PC-9 (cell line): ENCODE measurements around the gene SUGCT. TPM values are rescaled to one million over a fixed set of nuclear protein-coding genes. Genes with fewer than 3 reads are reported as not detected.
A peak's percentile ranks its signal among the peaks of the same experiment; 100 is the strongest.
"Not testable (repeated sequence)": the region's sequence is repeated elsewhere in the genome, so short reads cannot be mapped to it uniquely, and the experiment has no call there.

Experiments
- BruUV-seq: library from RNA; stranded (reverse); fragments of 400-500 nt; replicated peaks from 2 replicates; lab custom pipeline; 2021; lab: Mats Ljungman, UMichigan
- CTCF ChIA-PET: fragments of 300-600 bp; sonication (Branson Sonifier 250); formaldehyde crosslinking; loops from one replicate; lab custom pipeline; 2022; ENCODE audit warnings: antibody characterized with exemption; lab: Charles Lee
- POLR2A ChIA-PET: fragments of 300-600 bp; sonication (Branson Sonifier 250); formaldehyde crosslinking; loops from one replicate; lab custom pipeline; 2022; ENCODE audit warnings: antibody characterized with exemption; ENCODE audit not compliant: unreplicated experiment; lab: Charles Lee
- DNase-seq, 2 experiments: peaks; one replicate each; pipeline versions ENCODE4 v3.0.0 to v3.0.0-alpha.2; 2015 to 2022; ENCODE audit warnings: mixed read lengths in 1 of 2
- H2AFZ ChIP-seq: fragments of 200-600 bp; sonication (generic); 2 replicates; pipeline ENCODE4 v1.8.1; 2017; ENCODE audit warnings: antibody characterized with exemption
- H3F3A ChIP-seq: fragments of 200-600 bp; sonication (generic); 2 replicates; pipeline ENCODE4 v1.8.1; 2017; ENCODE audit warnings: antibody characterized with exemption, mild to moderate bottlenecking, low read depth; ENCODE audit not compliant: insufficient read depth
- H3K27ac ChIP-seq: fragments of 200-600 bp; sonication (generic); 2 replicates; pipeline ENCODE4 v1.6.1; 2016; ENCODE audit warnings: mixed run types
- H3K27me3 ChIP-seq: fragments of 200-600 bp; sonication (generic); 2 replicates; pipeline ENCODE4 v1.6.1; 2016; ENCODE audit warnings: low read depth, mixed run types; ENCODE audit not compliant: insufficient read depth
- H3K36me3 ChIP-seq: fragments of 200-600 bp; sonication (generic); 2 replicates; pipeline ENCODE4 v1.6.1; 2016; ENCODE audit warnings: low read depth, mixed run types
- H3K4me1 ChIP-seq: fragments of 200-600 bp; sonication (generic); replicated peaks from 2 replicates; pipeline ENCODE4 v1.6.1; 2016; ENCODE audit warnings: mixed run types; ENCODE audit not compliant: insufficient read depth
- H3K4me2 ChIP-seq: fragments of 200-600 bp; sonication (generic); 2 replicates; pipeline ENCODE4 v1.6.1; 2017; ENCODE audit warnings: mixed run types
- H3K4me3 ChIP-seq: fragments of 200-600 bp; sonication (generic); 2 replicates; pipeline ENCODE4 v1.6.1; 2016; ENCODE audit warnings: mixed run types
- H3K79me2 ChIP-seq: fragments of 200-600 bp; sonication (generic); 2 replicates; pipeline ENCODE4 v1.6.1; 2017; ENCODE audit warnings: low read depth, mixed run types
- H3K9me2 ChIP-seq: fragments of 200-600 bp; sonication (generic); 2 replicates; pipeline ENCODE4 v1.8.1; 2017; ENCODE audit warnings: mild to moderate bottlenecking; ENCODE audit not compliant: insufficient read depth
- H3K9me3 ChIP-seq: fragments of 200-600 bp; sonication (generic); 2 replicates; pipeline ENCODE4 v1.8.1; 2016; ENCODE audit warnings: low read depth; ENCODE audit not compliant: insufficient read depth
- H4K20me1 ChIP-seq: fragments of 200-600 bp; sonication (generic); 2 replicates; pipeline ENCODE4 v1.8.1; 2017; ENCODE audit not compliant: insufficient read depth
- CTCF ChIP-seq: fragments of 200-600 bp; sonication (generic); conservative IDR thresholded peaks from 2 replicates; pipeline ENCODE4 v1.6.1; 2017; ENCODE audit warnings: mixed run types, antibody characterized with exemption, mild to moderate bottlenecking, moderate library complexity
- EZH2 ChIP-seq: fragments of 200-600 bp; sonication (generic); IDR thresholded peaks from 2 replicates; pipeline ENCODE4 v1.8.0; 2017; ENCODE audit warnings: antibody characterized with exemption, low read depth
- intact Hi-C: fragments of 100-400 bp; cut with micrococcal nuclease; formaldehyde crosslinking; loops from one replicate; pipeline ENCODE4 v1.10.0; 2022; ENCODE audit not compliant: unreplicated experiment
- total RNA-seq: library from RNA; stranded (reverse); gene quantifications from 2 replicates; pipeline ENCODE4 v1.2.3, GENCODE V29; 2021

The SUGCT gene
- total RNA-seq, 1 experiment from 2014 or later = 3.5 TPM

- Histone ChIP-seq H3K4me3 (no peak overlapping the region), H3K27me3 (no peaks in the 10 kb centered on the region), H3K79me2 (peaks cover 30% of the 10 kb centered on the region; the same call in 1 of the 2 replicates), H3K4me1 (peaks cover 31% of the 10 kb centered on the region), H3K9me2 (no peaks in the 10 kb centered on the region), H3F3A (peaks cover 32% of the 10 kb centered on the region), H3K9me3 (0 out of 2 replicates have a peak, but pooled peaks cover 5% of the 10 kb centered on the region), H3K27ac (peak overlapping the region; percentile 80; the same call in 1 of the 2 replicates), H3K4me2 (peak overlapping the region; percentile 76; the same call in 1 of the 2 replicates), H4K20me1 (no peaks in the 10 kb centered on the region), H3K36me3 (0 out of 2 replicates have a peak, but pooled peaks cover 5% of the 10 kb centered on the region), H2AFZ (no peak overlapping the region)
- CTCF ChIA-PET = no interaction called here
- no peak for TF ChIP-seq CTCF
- POLR2A ChIA-PET = no interaction called here
- intact Hi-C loops = no loop called here
- BruUV-seq = no TSS peak
- peak in 1 of 2 experiments; percentile 59 for DNase-seq
Measured at GRCh38 chr7:40115936-40116335, 18.9 kb upstream of the SUGCT start.

- Histone ChIP-seq H3K4me3 (peak overlapping the region; percentile 51), H2AFZ (peak overlapping the region; percentile 71), H3K27ac (peak overlapping the region; percentile 80), H3K4me1 (peaks cover 31% of the 10 kb centered on the region), H3K4me2 (peak overlapping the region; percentile 76), H3F3A (peaks cover 32% of the 10 kb centered on the region), H3K79me2 (peaks cover 30% of the 10 kb centered on the region; the same call in 1 of the 2 replicates)
- BruUV-seq, H3K36me3 ChIP-seq, H3K27me3 ChIP-seq, H3K9me2 ChIP-seq, H4K20me1 ChIP-seq, H3K9me3 ChIP-seq, POLR2A ChIA-PET: not testable (repeated sequence)
- DNase-seq = peak; percentile 78 to 98
- intact Hi-C loops = loop anchor here (1.0 kb wide), 1 partner anchor 17 kb away; the partner anchor contains the start of gene MPLKIP
- CTCF ChIA-PET = interaction anchor here (0.7 kb wide), 1 partner anchor 18 kb away, joined by 3 read pairs; the partner anchor contains the start of gene SUGCT
Measured at GRCh38 chr7:40117199-40117598, 17.6 kb upstream of the SUGCT start.

GRCh38 chr7:40118201-40118600, 16.6 kb upstream of the SUGCT start:
- CTCF ChIA-PET = interaction anchor here (0.7 kb wide), 1 partner anchor 471 kb away, joined by 5 read pairs; no protein-coding TSS in a partner anchor

GRCh38 chr7:40120020-40120419, 14.8 kb upstream of the SUGCT start:
- Histone ChIP-seq H3K27ac (no peak overlapping the region), H2AFZ (no peak overlapping the region), H3K27me3 (no peaks in the 10 kb centered on the region), H3K36me3 (0 out of 2 replicates have a peak, but pooled peaks cover 5% of the 10 kb centered on the region), H3K4me2 (no peak overlapping the region), H3K4me3 (no peak overlapping the region), H3K9me3 (0 out of 2 replicates have a peak, but pooled peaks cover 3% of the 10 kb centered on the region), H3K4me1 (peaks cover 31% of the 10 kb centered on the region), H4K20me1 (no peaks in the 10 kb centered on the region; the same call in 1 of the 2 replicates), H3F3A (peaks cover 32% of the 10 kb centered on the region), H3K9me2 (no peaks in the 10 kb centered on the region), H3K79me2 (0 out of 2 replicates have a peak, but pooled peaks cover 29% of the 10 kb centered on the region)
- TF ChIP-seq CTCF = no peak
- TF ChIP-seq EZH2 = no peak
- DNase-seq = no peak
- BruUV-seq = no TSS peak
- POLR2A ChIA-PET = no interaction called here
- intact Hi-C loops = no loop called here
- CTCF ChIA-PET = no interaction called here

More at GRCh38 chr7:40118201-40118600, 16.6 kb upstream of the SUGCT start:
- DNase-seq, H3K27me3 ChIP-seq, H4K20me1 ChIP-seq, H3K4me3 ChIP-seq, H2AFZ ChIP-seq, H3K9me2 ChIP-seq, H3K36me3 ChIP-seq, H3K9me3 ChIP-seq, BruUV-seq, intact Hi-C loops: not testable (repeated sequence)
- peaks cover 31% of the 10 kb centered on the region for H3K4me1 ChIP-seq
- peak overlapping the region; percentile 80 for H3K27ac ChIP-seq
- peak overlapping the region; percentile 76 for H3K4me2 ChIP-seq
- H3K79me2 ChIP-seq = peaks cover 30% of the 10 kb centered on the region; the same call in 1 of the 2 replicates
- POLR2A ChIA-PET = interaction anchor here (0.6 kb wide), 1 partner anchor 148 kb away, joined by 7 read pairs; no protein-coding TSS in a partner anchor
- peaks cover 32% of the 10 kb centered on the region for H3F3A ChIP-seq

- peaks cover 15% of the 10 kb centered on the region for H3F3A ChIP-seq
- H4K20me1 ChIP-seq, intact Hi-C loops, H3K27ac ChIP-seq, BruUV-seq, H3K36me3 ChIP-seq, DNase-seq, H3K9me3 ChIP-seq, H3K27me3 ChIP-seq, H2AFZ ChIP-seq, H3K9me2 ChIP-seq, H3K4me2 ChIP-seq, H3K4me3 ChIP-seq: not testable (repeated sequence)
- H3K4me1 ChIP-seq = peaks cover 14% of the 10 kb centered on the region
- CTCF ChIA-PET = interaction anchor here (0.6 kb wide), 1 partner anchor 111 kb away, joined by 4 read pairs; no protein-coding TSS in a partner anchor
- POLR2A ChIA-PET = interaction anchor here (0.6 kb wide), 1 partner anchor 12 kb away, joined by 5 read pairs; the partner anchor contains the start of genes MPLKIP and SUGCT
- H3K79me2 ChIP-seq = peaks cover 34% of the 10 kb centered on the region
Measured at GRCh38 chr7:40122100-40122939, 12.5 kb upstream of the SUGCT start.
